ENCODE data around the gene FOCAD.
A peak's percentile ranks its signal among the peaks of the same experiment; 100 is the strongest.

FOCAD gene

GRCh38 chr9:20683351-20684034 is 566 bp upstream of the FOCAD start:
- DNase-seq (ENCODE audit: low read depth) = no peak
- H3K4me3 ChIP-seq (ENCODE audit: low read depth, low read length) = peak overlapping the region; percentile 76
- TF ChIP-seq CTCF (IDR thresholded peaks at IDR 0.05; ENCODE audit: low read depth, low read length, missing control alignments) = no peak

DNA sequence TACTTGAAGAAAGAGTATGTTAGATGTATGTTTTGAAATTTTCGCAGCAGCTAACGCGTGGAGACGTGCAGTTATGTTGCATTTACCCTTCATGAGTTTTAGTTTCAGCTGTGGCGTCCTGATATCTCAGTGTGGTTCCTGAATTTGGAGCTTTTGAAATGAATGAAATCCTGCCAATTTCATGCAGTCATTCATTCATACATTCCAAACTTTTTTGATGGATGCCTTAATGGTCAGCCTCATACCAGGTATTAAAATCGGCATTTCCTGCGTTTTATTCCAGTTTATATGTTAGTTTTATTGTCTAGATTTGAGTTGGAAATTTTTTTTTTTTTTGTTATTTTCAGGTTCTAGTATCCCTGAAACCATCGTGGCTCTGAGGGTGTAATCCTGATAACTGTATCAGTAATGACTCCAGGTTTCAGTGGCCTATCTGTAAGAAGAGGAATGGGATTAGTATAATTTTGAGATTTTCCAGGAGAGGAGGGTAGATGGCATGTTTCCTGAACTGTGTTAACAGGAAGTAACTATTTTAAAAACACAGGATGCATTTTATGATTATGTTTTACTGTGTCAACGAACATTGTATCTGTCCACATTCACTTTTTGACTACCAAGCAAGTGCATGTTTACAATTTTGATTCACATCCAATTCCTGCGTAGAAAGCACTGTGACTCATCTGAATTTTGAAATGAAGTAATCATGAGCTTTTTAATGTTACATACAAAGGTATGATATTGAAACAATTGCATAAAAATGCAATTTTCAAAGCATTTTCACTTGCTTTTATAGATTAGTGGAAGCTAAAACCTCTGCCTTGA is 1.0 kb downstream of the FOCAD start:
- peak overlapping the region; percentile 68 for H3K4me3 ChIP-seq (ENCODE audit: low read depth, low read length)
- no peak for DNase-seq (ENCODE audit: low read depth)
- TF ChIP-seq CTCF (IDR thresholded peaks at IDR 0.05; ENCODE audit: low read depth, low read length, missing control alignments) = no peak

- DNase-seq (ENCODE audit: low read depth) = no peak
- no peak for TF ChIP-seq CTCF (IDR thresholded peaks at IDR 0.05; ENCODE audit: low read depth, low read length, missing control alignments)
- no peak overlapping the region; the same call in 1 of the 2 replicates for H3K4me3 ChIP-seq (ENCODE audit: low read depth, low read length)
Observed at GRCh38 chr9:20685769-20686168, 1.7 kb downstream of the FOCAD start.

GRCh38 chr9:20689833-20690232 is 5.8 kb downstream of the FOCAD start:
- DNase-seq (ENCODE audit: low read depth) = no peak
- no peak for TF ChIP-seq CTCF (IDR thresholded peaks at IDR 0.05; ENCODE audit: low read depth, low read length, missing control alignments)
- no peak overlapping the region for H3K4me3 ChIP-seq (ENCODE audit: low read depth, low read length)

- no peak overlapping the region for H3K4me3 ChIP-seq (ENCODE audit: low read depth, low read length)
- DNase-seq (ENCODE audit: low read depth) = no peak
- TF ChIP-seq CTCF (IDR thresholded peaks at IDR 0.05; ENCODE audit: low read depth, low read length, missing control alignments) = no peak
Observed at GRCh38 chr9:20692554-20692953, 8.5 kb downstream of the FOCAD start.

GRCh38 chr9:20693068-20693467 is 9.0 kb downstream of the FOCAD start:
- H3K4me3 ChIP-seq (ENCODE audit: low read depth, low read length) = no peak overlapping the region
- TF ChIP-seq CTCF (IDR thresholded peaks at IDR 0.05; ENCODE audit: low read depth, low read length, missing control alignments) = no peak
- DNase-seq (ENCODE audit: low read depth) = no peak

All from GM12864 (cell line).